Dermis blood vessel endothelial cell (primary cell): Measurements from ENCODE around the gene CCDC85B. TPM values are rescaled to one million over a fixed set of nuclear protein-coding genes. Genes with fewer than 3 reads are reported as not detected.
"Not testable (repeated sequence)": the region's sequence is repeated elsewhere in the genome, so short reads cannot be mapped to it uniquely, and the experiment has no call there.

Experiments used
- DNase-seq: peaks from one replicate; pipeline ENCODE4 v3.0.0; 2010
- total RNA-seq: library from RNA; depleted of rRNA; stranded (reverse); fragments of >200 nt; gene quantifications from 2 replicates; pipeline ENCODE4 v1.2.3, GENCODE V29; 2014

The CCDC85B gene
- total RNA-seq, 1 donor from 2014 or later = 163 TPM

DNA sequence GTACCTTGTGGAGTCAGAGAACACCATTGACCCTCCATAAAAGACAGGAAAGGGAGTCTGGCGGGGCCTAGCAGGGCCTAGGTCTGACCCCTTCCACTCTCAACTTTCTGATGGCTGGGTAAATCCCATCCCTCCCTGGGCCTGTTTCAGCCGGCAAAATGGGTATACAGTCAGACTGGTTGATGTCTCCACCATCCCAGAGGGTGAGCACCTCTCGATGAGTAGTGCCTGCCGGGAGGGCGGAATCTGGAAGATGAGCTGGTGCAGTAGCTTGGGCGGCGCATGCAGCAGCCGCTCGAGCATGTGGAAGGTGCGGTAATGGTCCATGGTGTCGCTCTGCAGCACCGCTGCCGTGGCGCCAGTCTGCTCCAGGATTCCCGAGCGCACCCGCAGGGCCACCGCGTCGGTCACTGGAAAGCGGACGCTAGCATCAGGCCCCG lies 2.7 kb upstream of the CCDC85B start:
- no peak for DNase-seq

GRCh38 chr11:65888163-65888814 lies 2.2 kb upstream of the CCDC85B start, which contains the start of gene FIBP:
TSS of gene FIBP (minus strand) at chr11:65888471. CDS start at chr11:65888418, 53 bp downstream.
- DNase-seq = peak; percentile 98

- peak; percentile 96 for DNase-seq
These were observed 1.0 kb downstream of the CCDC85B start for GRCh38 chr11:65891219-65892136.

- DNase-seq = not testable (repeated sequence)
These were observed 1.7 kb downstream of the CCDC85B start for GRCh38 chr11:65892137-65892540.

DNA sequence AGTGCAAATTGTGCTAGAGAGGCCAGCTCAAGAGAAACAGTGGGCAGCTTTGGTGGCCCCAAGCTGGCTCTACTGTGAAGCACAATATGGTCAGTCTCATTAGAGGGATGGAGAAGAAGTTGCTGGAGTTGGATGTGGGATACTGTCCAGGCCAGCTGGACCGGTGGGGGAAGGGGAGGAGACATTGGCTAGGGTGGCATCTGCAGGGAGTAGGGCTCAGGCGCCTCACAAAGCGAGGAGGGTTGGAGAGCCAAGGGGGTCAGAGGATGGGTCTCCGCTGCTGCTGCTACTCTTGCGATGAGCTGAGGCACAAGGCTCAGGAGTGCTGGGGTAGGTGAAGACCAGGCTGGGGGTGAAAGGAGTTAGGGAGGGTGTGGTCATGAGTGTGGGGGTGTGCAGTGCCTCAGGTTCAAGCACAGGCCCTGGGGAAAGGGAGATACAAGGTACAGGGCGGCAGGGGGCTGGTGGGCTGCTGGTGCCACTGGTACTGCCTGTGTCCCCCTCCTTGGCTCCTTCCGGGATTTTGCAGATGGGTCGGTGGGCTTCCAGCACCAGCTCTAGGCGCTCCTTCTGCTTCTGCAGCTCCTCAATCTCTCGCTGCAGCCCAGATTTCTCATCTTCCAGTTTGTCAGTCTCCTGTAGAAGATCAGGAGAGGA lies 2.3 kb downstream of the CCDC85B start:
- no peak for DNase-seq

- DNase-seq = peak; percentile 71
These were observed 3.6 kb downstream of the CCDC85B start for GRCh38 chr11:65894034-65894591.

DNA sequence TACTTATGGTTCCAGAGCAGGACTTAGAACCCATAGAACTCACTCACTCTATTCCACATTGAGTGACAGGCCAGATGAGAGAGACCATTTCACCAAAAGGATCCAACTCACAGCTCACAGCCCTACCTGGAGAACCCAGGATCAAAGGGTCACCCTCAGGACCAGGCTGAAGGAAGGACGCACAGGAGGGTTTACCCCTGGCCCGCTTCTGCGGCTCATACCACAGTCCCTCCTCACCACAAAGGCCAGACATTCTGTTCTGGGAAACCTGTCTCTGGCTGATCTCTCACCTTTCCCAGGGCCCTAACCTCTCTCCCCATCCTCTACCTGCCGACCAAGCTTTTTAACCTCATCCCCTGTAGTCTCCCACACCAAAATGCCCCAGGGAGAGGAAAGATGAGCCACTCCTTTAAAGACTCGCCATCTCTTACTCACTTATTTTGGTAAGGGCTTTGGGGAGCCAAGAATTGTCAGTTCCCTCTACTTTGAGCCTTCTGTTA lies 5.1 kb downstream of the CCDC85B start:
- no peak for DNase-seq

DNA sequence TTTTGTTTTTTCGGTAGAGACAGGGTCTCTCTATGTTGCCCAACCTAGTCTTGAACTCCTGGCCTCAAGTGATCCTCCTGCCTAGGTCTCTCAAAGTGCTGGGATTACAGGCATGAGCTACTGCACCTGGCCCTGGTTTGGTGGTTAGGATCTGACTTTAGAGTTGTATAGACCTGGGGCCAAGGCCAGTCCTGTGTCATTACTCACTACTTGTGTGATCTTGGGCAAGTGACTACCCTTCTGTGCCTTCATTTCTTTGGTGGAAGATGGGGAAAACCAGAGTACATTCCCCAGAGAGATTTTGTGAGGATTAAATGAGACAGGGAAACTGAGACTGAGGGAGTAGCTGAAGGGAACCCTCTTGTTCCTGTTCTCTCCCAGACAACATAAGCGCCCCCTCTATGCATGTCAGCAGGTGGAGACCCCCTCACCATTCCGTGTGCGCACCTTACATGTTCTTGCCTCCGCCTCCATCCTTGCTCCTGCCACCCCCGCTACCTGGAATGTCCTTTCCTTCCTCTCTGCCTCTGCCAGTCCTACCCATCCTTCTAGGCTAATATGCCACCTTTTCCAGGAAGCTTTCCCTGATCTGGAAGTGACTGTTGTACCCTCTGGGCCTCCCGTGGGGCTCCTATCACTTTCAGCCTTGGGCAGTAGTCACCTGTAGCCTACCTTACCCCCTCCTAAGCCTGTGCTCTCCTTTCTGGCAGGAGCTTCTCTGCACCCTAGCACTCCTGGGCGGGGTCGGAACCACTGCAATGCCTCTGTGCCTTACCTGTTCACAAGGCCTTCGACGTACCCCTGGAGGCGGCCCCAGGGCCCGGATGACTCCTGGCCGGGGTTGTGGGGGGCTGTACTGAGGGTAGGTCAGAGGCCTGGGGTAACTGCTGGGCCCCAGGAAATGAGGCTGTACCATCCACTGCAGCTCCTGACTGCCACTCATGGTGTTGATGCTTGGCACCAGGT lies 5.8 kb downstream of the CCDC85B start:
- no peak for DNase-seq

DNA sequence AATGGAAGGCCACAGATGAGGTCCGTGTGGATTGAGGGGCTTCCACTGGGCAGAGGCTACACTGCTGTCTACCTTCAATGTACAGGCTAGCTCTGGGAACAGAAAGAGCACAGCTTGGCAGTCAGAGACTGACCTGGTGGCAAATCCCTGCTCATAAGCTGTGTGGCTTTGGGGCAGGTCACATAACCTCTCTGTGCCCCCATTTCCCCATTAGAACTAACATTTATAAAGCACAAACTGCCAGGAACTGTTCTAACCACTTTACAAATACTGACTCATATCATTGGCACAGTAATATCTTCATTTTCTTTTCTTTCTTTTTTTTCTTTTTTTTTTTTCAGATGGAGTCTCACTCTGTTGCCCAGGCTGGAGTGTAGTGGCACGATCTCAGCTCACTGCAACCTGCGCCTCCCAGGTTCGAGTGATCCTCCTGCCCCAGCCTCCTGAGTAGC lies 6.6 kb downstream of the CCDC85B start:
- no peak for DNase-seq

DNA sequence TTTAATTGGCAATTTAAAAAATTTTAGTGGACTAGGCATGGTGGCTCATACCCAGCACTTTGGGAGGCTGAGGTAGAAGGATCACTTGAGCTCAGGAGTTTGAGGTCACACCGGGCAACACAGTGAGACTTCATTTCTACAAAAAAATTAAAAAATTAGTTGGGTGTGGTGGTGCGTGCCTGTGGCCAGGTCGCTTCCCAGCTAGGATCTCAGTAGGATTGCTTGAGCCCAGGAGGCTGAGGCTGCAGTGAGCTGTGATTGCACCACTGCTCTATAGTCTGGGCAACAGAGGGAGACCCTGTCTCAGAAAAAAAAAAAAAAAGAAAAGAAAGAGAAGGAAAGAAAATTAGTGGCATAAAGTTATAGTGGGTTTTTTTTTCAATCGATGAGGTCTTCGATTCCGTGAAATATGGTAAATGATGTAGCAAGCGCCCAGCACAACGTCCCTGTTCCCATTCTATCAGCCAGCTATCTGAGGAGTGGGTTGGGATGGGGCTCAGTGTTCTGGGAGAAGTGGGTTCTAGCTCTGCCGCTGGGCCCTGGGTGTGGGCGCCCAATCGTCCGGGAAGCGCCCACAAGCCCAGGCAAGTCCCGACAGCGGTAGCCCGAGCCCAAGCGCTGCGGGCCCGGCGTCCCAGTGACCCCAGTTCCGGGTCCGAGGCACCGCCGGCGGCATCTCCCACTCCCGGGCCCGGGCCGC lies 8.3 kb downstream of the CCDC85B start:
- no peak for DNase-seq

- peak; percentile 83 for DNase-seq
These were observed 9.1 kb downstream of the CCDC85B start for GRCh38 chr11:65899356-65900124.

DNA sequence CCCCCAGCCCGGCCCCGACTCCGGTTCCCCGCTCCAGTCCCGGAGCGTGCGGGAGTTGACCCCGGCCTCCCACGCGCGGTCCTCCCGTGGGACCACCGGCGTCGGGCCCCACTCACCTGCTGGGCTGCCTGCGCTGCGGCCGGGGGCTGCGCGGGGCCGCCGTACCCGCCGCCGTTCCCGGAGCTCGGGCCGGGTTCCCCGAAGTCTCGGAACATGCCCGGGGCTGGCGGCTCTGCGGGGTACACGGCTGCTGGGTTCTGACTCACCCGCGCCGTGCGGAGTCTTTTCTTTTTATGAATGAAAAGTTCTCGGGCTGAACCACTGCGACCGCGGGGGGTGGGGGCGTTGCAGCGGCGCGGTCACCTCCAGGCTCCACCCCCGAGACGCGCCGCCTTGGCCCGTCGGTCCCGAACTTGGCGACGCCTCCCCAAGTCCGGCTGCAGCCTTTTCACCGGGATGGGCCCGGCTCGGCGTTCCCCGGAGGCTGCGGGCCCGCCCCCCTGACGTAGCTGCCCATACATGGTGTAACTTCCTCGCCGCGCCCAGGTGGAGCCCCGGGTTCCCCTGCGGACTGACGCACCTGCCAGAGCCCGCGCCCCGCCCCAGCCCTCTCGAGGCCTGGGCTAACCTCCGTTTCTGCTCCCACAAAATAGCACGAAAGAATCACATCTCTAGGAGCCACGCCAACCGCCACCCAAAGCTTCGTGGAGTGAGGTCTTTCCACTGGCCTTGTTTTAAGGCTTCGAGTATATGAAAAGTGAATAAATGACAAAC lies 9.8 kb downstream of the CCDC85B start, which contains the start of gene FOSL1:
Gene FOSL1 (minus strand): TSS at position 264 of the 774 bp plus-strand sequence. CDS start 49 bp downstream, at position 215.
- peak; percentile 97 for DNase-seq

- no peak for DNase-seq
These were observed 10.4 kb downstream of the CCDC85B start for GRCh38 chr11:65900899-65901180.

GRCh38 chr11:65903068-65903481 lies 12.6 kb downstream of the CCDC85B start:
- DNase-seq = no peak

- DNase-seq = no peak
These were observed 13.2 kb downstream of the CCDC85B start for GRCh38 chr11:65903715-65904114.

DNA sequence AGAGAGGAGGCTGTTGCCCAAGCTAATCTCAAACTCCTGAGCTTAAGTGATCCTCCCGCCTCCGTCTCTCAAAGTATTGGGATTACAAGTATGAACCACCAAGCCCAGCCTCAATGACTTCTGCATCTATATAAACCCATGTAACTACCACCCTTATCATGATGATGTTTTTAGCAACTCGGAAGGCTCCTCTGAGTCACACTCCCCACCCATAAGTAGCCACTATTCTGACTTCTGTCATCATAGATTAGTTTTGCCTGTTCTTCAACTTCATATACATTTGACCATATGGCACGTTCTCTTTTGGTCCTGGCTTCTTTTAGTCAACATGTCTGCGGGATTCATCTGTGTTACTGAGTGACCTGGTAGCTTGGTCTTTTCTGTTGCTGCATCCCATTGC lies 16.1 kb downstream of the CCDC85B start:
- DNase-seq = no peak

DNA sequence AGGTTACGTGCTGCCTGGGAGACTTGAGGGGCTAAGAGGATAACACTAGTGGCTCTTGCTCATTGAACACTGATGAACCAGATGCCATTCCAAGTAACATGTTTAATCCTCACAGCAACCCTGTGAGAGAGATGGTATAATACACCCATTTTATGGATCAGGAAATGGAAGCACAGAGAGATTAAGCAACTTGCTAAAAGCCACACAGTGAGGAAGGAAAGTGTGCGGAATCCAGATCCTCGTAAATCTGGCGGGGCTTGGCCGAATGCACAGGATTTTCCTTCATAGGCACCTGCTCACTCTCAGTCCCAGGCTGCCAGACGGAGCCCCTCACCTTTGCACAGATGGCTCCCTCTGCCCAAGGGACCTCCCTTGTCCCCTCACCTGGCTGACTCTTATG lies 17.4 kb downstream of the CCDC85B start:
- no peak for DNase-seq

DNA sequence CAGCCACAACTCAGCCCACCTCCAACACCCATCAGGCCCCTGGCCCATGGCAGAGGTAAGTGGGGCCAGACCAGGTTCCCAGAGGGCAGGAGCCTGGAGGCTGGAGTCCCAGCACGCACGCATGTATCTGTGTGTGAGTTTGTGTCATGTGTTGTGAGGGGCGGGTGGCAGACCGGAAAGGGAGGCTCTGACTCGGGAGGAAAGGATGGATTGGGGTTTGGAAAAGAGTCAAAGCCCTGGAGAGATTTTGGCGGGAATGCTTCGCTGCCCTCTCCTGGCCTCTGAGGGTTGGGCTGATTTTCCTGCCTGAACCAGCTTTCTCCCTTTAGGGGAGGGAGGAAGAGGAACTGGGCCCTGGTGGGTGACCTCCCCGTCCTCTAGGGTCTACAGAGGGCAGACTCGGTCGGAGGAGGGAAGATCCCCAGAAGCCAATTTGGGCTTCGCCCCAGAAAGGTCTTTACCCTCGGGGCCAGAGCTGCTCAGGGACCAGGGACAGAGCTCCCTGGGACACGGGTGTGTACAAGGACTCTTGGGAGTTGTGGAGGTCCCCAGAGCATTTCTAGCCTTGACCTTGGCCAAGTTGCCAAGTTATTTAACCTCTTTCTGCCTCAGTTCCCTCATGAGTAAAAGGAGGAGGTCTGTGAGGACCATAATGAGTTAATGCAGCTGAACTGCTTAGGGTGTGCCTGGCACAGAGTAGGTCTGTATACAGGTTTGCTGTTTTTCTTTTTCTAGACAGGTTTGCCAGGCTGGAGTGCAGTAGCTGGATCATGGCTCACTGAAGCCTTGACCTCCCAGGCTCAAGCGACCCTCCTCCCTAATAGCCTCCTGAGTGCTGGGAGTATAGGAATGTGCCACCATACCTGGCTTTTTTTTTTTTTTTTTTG lies 21.5 kb downstream of the CCDC85B start:
- DNase-seq = peak; percentile 56
